Panc1 (cell line): Measurements from ENCODE around the gene BOK. TPM values are rescaled to one million over a fixed set of nuclear protein-coding genes. Genes with fewer than 3 reads are reported as not detected.
"Not testable (repeated sequence)": the region's sequence is repeated elsewhere in the genome, so short reads cannot be mapped to it uniquely, and the experiment has no call there.

Source experiments
- ATAC-seq: fragments of 200-7000 bp; cut with Tn5 transposase; 2 replicates; pipeline ENCODE4 v1.9.1; 2020; ENCODE audit warnings: mild to moderate bottlenecking, moderate library complexity
- BruUV-seq: library from RNA; stranded (reverse); fragments of 400-500 nt; replicated peaks from 2 replicates; lab custom pipeline; 2021; lab: Mats Ljungman, UMichigan
- CTCF ChIA-PET: fragments of 300-600 bp; sonication (Branson Sonifier 250); formaldehyde crosslinking; loops from one replicate; lab custom pipeline; 2022; ENCODE audit warnings: antibody characterized with exemption; lab: Charles Lee
- POLR2A ChIA-PET: fragments of 300-600 bp; sonication (Branson Sonifier 250); formaldehyde crosslinking; loops from one replicate; lab custom pipeline; 2022; ENCODE audit warnings: antibody characterized with exemption; lab: Charles Lee
- DNase-seq: peaks from one replicate; pipeline ENCODE4 v3.0.0-alpha.2; 2010; ENCODE audit warnings: low read depth, low spot score
- H3K27ac ChIP-seq: 2 replicates; pipeline ENCODE4 v1.5.1; 2011; ENCODE audit warnings: mild to moderate bottlenecking, low read length, inconsistent platforms
- H3K27me3 ChIP-seq: fragments of 200-500 bp; sonication (Bioruptor generic); 2 replicates; pipeline ENCODE4 v1.6.0; 2014; ENCODE audit warnings: low read length, inconsistent platforms; ENCODE audit not compliant: control insufficient read depth, insufficient read depth
- H3K36me3 ChIP-seq: fragments of 200-500 bp; sonication (Bioruptor generic); 2 replicates; pipeline ENCODE4 v1.5.1; 2014; ENCODE audit warnings: inconsistent platforms, mild to moderate bottlenecking, low read length, moderate library complexity; ENCODE audit not compliant: control insufficient read depth, insufficient read depth
- H3K4me1 ChIP-seq: 2 replicates; pipeline ENCODE4 v1.5.1; 2011; ENCODE audit warnings: inconsistent platforms, mild to moderate bottlenecking, low read length, moderate library complexity; ENCODE audit not compliant: control insufficient read depth, insufficient read depth
- H3K4me3 ChIP-seq, 2 experiments: 2 replicates each; pipeline ENCODE4 v1.5.1; 2011 to 2012; ENCODE audit warnings: low read depth in 2 of 2, low read length in 2 of 2, mild to moderate bottlenecking in 2 of 2, inconsistent platforms in 1 of 2, moderate library complexity in 1 of 2
- H3K9me3 ChIP-seq: fragments of 200-500 bp; sonication (Bioruptor generic); 2 replicates; pipeline ENCODE4 v1.5.1; 2014; ENCODE audit warnings: low read depth, mild to moderate bottlenecking, inconsistent platforms, low read length, moderate library complexity; ENCODE audit not compliant: control insufficient read depth, insufficient read depth
- POLR2AphosphoS5 ChIP-seq: IDR thresholded peaks from 2 replicates; pipeline ENCODE4 v1.6.1; 2012; ENCODE audit warnings: mild to moderate bottlenecking, low read depth, low read length, moderate library complexity
- SIN3A ChIP-seq: IDR thresholded peaks from 2 replicates; pipeline ENCODE4 v1.6.1; 2012; ENCODE audit warnings: low read depth, mild to moderate bottlenecking, low read length, moderate library complexity, borderline replicate concordance; ENCODE audit not compliant: insufficient read depth
- TCF7L2 ChIP-seq: IDR thresholded peaks from 2 replicates; pipeline ENCODE4 v1.6.1; 2011; ENCODE audit warnings: mild to moderate bottlenecking, low read depth, low read length, inconsistent platforms
- in situ Hi-C: cut with HindIII; loops from 2 replicates; pipeline ENCODE4 v1.10.0; 2016; ENCODE audit warnings: low sequenced_read_pairs, low pct_unique_long_range_greater_than_20kb
- intact Hi-C: fragments of 100-400 bp; cut with micrococcal nuclease; formaldehyde crosslinking; loops from one replicate; pipeline ENCODE4 v1.10.0; 2022; ENCODE audit not compliant: unreplicated experiment
- total RNA-seq: library from RNA; stranded (reverse); gene quantifications from one replicate; pipeline ENCODE4 v1.2.1, GENCODE V29; 2021; ENCODE audit not compliant: unreplicated experiment
- TF ChIP-seq, protein P1 (sequence below), 2 experiments: IDR thresholded peaks; 2 replicates each; pipeline ENCODE4 v1.6.1; 2011 to 2012; ENCODE audit warnings: low read depth in 2 of 2, control low read depth in 1 of 2, low read length in 1 of 2, mild to moderate bottlenecking in 1 of 2, moderate library complexity in 1 of 2; ENCODE audit not compliant: insufficient read depth in 1 of 2
- TF ChIP-seq, protein P2 (sequence below): fragments of 450-650 bp; IDR thresholded peaks from 2 replicates; pipeline ENCODE4 v1.5.1; 2017; ENCODE audit warnings: mild to moderate bottlenecking

Gene BOK
- total RNA-seq, 1 experiment from 2014 or later: 39.1 TPM

DNA sequence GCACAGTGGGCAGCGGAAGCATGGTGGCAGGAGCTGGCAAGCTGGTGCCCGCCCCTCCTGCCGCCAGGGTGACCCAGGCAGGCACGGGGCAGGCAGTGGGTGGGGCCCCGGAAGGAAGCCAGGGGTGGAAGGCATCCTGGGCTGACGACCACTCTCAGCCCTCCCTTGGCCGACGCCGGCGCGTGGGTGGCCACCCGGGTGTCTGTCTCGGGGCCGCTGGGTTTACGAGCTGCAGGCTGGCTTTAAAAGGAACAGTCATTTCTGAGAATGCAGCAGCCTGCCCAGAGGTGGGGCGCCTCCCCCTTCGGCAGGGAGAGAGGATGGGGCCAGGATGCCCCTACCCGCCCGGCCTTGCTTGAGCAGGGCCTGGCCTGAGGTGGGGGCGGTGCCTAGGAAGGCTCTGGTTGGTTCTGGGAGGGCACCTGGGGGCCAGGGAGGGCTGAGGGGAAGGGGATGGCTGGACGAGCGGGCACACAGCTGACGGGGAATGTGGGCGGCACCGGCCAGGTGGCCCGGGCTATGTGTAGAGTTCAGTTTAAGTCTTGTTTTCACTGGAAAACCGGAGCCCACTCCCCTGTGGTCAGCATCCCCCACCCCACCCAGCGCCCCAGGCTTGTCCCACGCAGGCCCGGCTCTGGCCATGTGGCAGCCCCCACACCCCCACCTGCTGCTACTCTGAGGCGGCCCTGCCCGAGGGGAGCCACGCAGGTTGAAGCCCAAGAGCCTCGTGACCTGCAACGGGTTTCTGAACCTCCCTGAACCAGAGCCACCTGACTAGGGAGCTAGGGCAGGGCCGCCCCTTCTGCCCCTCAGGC lies 6.3 kb downstream of the BOK start:
- no peak overlapping the region for H3K27ac ChIP-seq
- ChIA-PET POLR2A (no interaction called here), CTCF (no interaction called here)
- TF ChIP-seq POLR2AphosphoS5 (no peak), TCF7L2 (no peak), SIN3A (no peak)
- TF ChIP-seq, protein P1, sequence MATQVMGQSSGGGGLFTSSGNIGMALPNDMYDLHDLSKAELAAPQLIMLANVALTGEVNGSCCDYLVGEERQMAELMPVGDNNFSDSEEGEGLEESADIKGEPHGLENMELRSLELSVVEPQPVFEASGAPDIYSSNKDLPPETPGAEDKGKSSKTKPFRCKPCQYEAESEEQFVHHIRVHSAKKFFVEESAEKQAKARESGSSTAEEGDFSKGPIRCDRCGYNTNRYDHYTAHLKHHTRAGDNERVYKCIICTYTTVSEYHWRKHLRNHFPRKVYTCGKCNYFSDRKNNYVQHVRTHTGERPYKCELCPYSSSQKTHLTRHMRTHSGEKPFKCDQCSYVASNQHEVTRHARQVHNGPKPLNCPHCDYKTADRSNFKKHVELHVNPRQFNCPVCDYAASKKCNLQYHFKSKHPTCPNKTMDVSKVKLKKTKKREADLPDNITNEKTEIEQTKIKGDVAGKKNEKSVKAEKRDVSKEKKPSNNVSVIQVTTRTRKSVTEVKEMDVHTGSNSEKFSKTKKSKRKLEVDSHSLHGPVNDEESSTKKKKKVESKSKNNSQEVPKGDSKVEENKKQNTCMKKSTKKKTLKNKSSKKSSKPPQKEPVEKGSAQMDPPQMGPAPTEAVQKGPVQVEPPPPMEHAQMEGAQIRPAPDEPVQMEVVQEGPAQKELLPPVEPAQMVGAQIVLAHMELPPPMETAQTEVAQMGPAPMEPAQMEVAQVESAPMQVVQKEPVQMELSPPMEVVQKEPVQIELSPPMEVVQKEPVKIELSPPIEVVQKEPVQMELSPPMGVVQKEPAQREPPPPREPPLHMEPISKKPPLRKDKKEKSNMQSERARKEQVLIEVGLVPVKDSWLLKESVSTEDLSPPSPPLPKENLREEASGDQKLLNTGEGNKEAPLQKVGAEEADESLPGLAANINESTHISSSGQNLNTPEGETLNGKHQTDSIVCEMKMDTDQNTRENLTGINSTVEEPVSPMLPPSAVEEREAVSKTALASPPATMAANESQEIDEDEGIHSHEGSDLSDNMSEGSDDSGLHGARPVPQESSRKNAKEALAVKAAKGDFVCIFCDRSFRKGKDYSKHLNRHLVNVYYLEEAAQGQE (IDR thresholded peaks at IDR 0.05; ENCODE audit: insufficient read depth in 1 of 2, low read depth in 2 of 2, low read length in 1 of 2): no peak
- TF ChIP-seq, protein P2, sequence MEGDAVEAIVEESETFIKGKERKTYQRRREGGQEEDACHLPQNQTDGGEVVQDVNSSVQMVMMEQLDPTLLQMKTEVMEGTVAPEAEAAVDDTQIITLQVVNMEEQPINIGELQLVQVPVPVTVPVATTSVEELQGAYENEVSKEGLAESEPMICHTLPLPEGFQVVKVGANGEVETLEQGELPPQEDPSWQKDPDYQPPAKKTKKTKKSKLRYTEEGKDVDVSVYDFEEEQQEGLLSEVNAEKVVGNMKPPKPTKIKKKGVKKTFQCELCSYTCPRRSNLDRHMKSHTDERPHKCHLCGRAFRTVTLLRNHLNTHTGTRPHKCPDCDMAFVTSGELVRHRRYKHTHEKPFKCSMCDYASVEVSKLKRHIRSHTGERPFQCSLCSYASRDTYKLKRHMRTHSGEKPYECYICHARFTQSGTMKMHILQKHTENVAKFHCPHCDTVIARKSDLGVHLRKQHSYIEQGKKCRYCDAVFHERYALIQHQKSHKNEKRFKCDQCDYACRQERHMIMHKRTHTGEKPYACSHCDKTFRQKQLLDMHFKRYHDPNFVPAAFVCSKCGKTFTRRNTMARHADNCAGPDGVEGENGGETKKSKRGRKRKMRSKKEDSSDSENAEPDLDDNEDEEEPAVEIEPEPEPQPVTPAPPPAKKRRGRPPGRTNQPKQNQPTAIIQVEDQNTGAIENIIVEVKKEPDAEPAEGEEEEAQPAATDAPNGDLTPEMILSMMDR: no peak
- no peaks in the 10 kb centered on the region for H3K27me3 ChIP-seq
- no TSS peak for BruUV-seq
- no peak for DNase-seq
- H3K4me1 ChIP-seq: peaks cover 37% of the 10 kb centered on the region
- intact Hi-C loops (no loop called here), in situ Hi-C loops (no loop called here)
- H3K4me3 ChIP-seq: no peak overlapping the region
- H3K9me3 ChIP-seq: no peaks in the 10 kb centered on the region
- peak; percentile 9; the same call in 1 of the 2 replicates for ATAC-seq
- H3K36me3 ChIP-seq: no peaks in the 10 kb centered on the region; the same call in 1 of the 2 replicates

DNA sequence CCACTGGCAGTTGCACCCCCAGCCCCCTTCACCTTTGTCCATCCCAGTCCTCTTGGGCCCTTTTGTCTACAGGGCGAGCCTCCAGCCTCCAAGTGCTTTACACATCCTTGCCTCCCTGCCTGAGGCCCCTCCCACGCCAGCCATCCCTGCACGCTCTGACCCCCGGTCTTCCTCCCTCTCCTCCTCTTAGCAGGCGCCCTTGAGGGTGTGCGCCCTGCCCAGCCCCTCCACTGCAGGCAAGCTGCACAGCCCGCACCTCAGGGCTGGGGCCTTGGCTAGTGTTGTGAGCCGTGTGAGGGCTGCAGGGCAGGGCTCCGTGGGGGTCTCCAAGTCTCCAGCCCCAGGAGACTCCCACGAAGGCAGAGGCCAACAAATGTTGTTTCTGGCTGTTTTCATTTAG lies 6.9 kb downstream of the BOK start:
- ChIA-PET POLR2A (no interaction called here), CTCF (no interaction called here)
- no peak for DNase-seq
- intact Hi-C loops (no loop called here), in situ Hi-C loops (no loop called here)
- H3K4me3 ChIP-seq: no peak overlapping the region
- no peaks in the 10 kb centered on the region for H3K36me3 ChIP-seq
- no peaks in the 10 kb centered on the region for H3K9me3 ChIP-seq
- no peaks in the 10 kb centered on the region for H3K27me3 ChIP-seq
- no TSS peak for BruUV-seq
- TF ChIP-seq SIN3A: no peak
- no peak for TF ChIP-seq TCF7L2
- TF ChIP-seq, protein P1 (IDR thresholded peaks at IDR 0.05; ENCODE audit: insufficient read depth in 1 of 2, low read depth in 2 of 2, low read length in 1 of 2): no peak
- no peak for TF ChIP-seq POLR2AphosphoS5
- H3K27ac ChIP-seq: no peak overlapping the region
- no peak for ATAC-seq
- peaks cover 31% of the 10 kb centered on the region for H3K4me1 ChIP-seq

DNA sequence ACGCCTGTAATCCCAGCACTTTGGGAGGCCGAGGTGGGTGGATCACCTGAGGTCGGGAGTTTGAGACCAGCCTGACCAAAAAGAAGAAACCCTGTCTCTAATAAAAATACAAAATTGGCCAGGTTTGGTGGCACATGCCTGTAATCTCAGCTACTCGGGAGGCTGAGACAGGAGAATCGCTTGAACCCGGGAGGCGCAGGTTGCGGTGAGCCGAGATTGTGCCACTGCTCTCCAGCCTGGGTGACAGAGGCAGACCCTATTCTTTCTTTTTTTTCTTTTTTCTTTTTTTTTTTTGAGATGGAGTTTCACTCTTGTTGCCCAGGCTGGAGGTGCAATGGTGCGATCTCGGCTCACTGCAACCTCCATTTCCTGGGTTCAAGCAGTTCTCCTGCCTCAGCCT lies 7.5 kb downstream of the BOK start:
- ATAC-seq, H3K27ac ChIP-seq, POLR2A ChIA-PET, H3K4me3 ChIP-seq, H3K36me3 ChIP-seq, intact Hi-C loops, CTCF ChIA-PET, H3K9me3 ChIP-seq, H3K27me3 ChIP-seq, BruUV-seq, in situ Hi-C loops, DNase-seq: not testable (repeated sequence)
- H3K4me1 ChIP-seq: peaks cover 25% of the 10 kb centered on the region
